ENCODE measurements around the gene ENPP1.

The ENPP1 gene

GRCh38 chr6:131937703-131938631 lies 130.1 kb downstream of the ENPP1 start:
- no peak overlapping the region for H3K4me3 ChIP-seq (replicated peaks in 1 of 2; ENCODE audit: low read depth in 2 of 2, low read length in 2 of 2)
- DNase-seq (ENCODE audit: low read depth in 2 of 2), result peak; percentile 98 to 99
- no peak for TF ChIP-seq CTCF (IDR thresholded peaks at IDR 0.05; ENCODE audit: low read depth, low read length)
